OCI-M2 (cell line): Measurements from ENCODE around the gene RPTOR.

Source experiments
- DNase-seq: peaks from one replicate; lab custom pipeline; 2025; ENCODE audit not compliant: unreplicated experiment; lab: John Stamatoyannopoulos, UW

RPTOR gene

DNA sequence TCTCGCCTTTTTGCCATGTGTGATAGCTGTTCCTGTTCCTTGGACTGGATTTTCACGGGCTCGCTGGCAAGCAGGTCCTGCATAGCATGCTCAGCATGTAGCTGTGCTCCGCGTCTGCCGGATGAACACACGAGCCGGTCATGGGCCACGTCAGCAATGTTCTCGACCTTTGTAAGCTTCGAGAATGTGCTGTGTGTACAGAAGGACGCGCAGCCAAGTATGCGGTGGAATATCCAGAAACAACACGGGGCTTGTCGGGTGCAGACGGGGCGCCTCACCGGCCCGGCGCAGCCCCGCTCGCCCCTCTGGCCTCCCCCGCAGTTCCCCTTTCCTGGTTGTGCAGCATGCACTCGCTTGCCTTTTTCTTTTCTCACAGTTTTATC is 42.2 kb downstream of the RPTOR start:
- DNase-seq: no peak

DNA sequence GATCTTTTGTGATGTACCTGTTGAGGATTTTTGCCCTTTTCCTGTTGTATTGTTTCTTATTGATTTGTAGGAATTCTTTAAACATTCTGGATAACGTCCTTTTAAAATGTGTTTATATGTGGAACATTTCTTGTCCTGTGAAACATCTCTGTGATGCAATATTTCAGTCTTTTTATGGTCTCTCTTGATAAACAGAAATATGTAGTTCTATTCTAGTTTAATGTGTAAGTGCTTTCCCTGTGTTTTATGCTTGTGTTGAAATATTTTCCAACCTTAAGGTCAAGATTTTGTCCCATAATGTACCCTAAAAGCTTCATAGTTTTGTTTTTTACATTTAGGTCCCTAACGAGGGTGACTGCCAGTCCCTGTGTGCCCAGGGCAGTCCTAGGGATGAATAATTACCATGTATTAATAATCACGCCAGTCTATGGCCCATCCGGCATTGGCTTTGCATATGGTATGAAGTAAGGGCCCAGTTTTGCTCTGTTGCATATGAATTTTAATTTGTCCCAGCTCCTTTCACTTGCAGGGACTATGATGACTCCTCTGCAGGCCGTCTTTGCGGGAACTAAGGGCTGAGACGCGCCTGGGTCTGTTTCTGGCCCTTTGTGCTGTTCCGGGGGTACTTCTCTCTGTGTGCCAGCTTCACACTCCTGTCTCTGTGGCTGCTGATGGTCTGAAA is 44.2 kb downstream of the RPTOR start:
- no peak for DNase-seq

DNA sequence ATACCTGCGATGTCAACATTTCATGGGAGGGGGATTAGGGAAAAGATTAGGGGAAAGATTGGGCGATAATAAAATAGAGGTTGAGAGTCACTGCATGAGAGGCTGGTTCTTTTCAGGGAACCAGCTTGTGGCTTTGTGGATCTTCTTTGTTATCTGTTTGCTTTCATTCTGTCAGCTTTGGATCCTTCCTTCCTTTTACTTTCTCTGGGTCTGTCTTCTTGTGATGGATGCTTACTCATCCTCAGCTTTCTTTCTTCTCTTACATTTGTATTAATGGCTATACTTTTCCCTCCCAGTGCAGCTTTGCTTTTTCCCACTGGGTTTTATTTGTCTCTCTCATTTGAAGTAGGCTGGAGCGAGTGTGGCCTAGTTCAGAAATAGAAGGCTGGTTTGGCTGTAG is 47.1 kb downstream of the RPTOR start:
- DNase-seq: no peak

DNA sequence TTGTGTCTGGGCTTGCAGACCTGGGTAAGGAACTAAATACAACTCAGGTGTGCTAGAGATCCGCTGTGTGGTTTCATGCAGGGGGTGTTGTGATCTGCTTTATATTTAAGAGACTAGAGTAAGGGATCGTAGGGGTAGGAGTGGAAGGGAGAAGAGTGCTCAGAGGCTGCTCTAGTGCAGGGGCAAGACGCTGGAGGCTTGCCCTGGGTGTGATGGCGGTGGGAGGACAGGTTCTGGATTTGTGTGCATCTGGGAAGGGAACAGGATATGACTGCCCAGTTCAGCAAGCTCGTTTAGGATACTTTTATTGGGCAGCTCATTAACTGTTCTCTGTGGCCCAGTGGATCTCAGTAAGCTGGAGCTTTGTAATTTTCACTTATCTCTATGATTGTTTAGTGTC is 47.6 kb downstream of the RPTOR start:
- DNase-seq: no peak

DNA sequence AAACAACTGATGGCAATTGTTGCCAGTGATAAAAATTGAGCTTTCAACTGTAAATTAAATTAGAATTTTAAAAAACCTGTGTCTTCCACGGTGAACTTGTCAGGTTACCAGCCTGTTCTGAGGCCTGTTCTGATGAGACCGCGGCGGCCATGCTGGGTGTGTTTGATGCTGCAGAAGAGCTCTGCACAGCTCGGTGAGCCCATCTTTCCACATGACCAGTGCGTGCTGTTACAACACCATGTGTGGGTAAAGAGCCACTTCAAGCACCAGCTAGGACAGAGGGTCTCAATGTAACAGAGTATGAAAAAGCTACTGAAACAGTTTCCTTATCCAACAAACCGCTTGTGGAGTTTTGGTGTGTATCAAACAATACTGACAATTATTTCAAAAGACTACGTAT is 48.5 kb downstream of the RPTOR start:
- no peak for DNase-seq

DNA sequence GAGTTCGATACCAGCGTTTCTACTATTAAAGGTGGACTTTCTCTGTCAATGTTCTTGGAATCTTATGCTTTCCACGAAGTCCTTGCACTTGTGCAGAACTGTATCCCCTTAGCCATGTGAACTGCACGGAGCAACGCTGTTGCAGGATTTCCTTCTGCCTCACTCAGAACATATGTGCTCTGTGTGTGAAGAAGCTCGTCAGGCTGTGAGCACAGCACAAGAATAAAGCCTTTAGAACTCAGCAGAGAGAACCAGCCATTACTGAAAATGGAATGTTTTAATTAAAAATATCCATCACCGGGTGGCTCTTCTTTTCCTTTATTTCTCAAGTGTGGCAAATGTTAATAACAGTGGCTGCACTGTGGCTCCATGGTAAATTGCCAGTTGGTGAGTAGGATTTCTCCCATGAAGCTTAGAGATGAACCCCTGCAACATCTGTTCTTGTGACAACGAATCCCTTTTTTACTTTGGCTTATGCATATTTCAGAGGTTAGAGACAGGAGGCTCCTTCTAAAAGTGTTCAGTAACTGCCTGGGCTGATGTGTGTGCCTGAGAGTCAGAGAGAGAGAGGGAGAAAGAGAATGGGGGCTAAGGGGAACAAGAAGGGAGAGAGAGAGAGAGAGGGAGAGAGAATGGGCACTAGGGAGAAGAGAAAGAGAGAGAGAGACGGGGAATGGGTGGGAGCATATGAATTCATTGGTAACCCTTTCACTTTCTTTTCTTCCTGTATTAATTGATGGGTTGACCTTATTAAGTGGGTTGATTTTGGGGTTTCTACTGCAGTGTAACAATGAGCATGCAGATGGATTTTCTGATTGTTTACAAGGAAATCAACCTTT is 50.0 kb downstream of the RPTOR start:
- DNase-seq: no peak

DNA sequence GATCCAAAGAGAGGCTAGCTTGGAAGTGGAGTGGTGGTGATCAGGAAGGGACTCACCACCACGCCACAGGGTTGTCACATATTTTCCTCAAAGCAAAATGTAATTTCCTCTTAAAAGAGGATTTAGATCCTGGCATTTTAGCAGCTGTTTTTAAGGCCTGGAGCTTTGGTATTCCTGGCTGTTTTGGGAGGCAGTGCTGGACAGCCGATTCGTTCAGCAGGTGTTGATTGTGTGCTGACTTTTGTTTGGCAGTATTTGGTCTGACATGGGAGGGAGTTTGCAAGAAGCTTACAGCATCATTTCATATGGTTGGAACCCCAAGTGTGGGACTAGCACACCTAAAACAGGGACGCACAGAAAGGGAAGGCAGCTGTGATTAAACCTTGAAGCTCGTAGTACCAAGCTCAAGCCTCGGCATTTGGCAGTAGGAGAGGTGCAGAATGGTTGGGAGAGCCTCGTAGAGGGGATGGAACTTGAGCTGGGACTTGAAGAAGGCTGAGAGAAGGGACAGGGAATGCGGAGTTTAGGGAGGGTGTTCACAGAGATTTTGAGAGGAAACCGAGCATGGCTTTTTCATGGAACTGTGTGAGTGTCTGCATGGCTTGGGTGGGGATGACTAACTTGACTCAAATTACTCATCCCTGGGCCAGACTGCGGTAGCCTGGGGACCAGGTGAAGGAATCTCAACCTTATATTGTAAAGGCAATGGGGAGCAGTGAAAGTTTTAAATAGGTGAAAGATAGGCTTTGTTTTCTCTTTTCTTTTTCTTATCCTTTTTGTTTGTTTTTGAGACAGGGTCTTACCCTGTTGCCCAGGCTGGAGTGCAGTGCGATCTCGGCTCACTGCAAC is 52.3 kb downstream of the RPTOR start:
- DNase-seq: no peak

DNA sequence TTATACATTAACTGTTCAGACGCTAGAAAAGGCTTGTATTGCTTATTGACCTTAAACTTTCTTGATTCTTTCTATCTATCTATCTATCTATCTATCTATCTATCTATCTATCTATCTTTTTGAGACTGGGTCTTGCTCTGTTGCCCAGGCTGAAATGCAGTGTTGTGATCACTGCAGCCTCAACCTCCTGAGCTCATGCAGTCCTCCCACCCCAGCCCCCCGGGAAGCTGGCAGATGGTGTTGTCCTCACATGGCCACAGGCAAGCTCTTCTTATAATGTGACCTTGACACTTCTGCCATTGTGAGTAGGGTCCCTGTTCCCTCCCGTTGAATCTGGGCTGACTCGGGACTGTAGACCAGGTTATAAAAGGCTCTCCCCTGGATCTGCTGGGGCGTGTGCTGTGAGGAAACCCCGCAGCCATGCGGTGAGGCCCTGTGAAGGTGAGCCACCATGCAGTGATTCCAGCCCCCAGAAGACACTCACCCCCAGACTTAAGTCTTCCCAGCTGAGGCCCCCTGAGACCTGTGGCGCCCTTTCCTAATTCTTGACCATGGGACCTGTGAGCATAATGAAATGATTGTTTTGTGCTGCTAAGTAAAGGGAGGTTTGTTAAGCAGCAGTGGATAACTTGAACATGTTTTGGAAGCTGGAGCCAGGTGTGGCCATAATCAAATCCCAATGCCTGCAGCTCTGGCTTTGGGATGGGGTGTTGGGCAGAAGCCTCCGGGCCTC is 54.3 kb downstream of the RPTOR start:
- no peak for DNase-seq

DNA sequence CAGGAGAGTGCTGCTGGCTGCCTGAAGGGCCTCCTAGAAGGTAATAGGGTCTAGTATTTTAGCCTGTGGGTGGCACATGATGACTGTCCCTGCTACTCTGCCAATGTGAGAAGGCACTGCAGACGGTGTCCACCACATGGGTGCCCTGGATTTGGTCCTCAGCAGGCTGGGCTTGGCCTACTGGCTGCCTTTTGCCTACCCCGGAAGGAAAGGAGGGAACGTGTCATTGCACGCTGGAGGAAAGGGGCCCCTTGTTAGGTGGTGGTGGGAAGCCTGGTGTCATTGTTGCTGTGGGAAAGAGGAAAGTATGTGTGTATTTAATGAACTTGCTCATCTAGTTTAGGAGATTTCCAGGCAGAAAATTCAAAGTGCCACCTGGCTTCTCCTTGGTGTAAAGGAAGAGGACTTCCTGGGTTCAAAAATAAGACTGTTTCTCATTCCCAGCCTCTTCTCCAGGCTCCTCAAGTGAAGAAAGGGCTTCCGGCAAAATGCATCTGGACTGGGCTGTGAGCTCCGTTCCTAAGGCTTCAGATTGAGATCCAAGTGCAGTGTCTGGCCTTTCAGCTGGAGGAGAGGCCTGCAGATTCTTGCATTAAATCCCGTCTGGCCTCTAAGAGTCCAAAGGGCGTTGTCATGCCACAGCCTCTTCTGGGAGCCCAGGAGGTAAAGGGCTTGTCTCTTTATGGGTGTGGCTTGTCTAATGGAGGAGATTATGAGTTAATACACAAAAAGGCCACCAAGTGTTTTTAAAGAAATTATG is 55.1 kb downstream of the RPTOR start:
- no peak for DNase-seq

DNA sequence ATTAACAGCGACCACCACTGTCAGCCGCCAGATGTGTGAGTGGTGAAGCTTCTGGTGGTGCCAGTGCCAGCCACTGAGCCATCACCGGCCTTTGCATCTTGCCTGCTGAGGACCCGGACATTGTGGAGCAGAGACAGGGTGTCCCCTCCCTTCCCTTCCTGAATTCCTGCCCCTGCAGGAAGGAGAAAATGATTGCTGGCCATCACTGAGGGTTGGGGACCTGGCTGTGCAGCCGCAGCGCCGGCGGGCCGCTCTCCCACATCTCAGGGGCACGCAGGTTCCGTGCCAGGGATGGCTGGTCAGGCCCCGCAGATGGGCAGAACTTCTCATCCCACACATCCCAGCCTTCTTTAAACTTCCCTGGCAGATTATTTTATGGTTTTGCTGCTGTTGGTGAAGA is 56.5 kb downstream of the RPTOR start:
- no peak for DNase-seq

DNA sequence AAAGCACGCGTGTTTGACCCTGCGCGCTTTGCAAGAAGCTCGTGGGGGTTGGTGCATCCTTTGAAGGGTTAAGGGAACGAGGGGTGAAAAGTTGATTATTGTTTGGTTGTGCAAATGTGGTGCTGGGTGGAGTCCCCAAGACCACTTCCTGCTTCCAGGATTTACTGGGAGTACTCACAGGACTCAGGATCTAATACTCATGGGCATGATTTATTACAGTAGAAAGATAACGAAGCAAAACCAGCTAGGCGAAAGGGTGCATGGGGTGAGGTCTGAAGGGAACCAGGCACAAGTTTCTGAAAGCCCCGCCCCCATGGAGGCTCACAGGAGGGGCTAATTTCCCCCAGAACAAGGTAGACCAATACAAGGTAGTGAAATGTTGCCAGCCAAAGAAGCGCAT is 58.8 kb downstream of the RPTOR start:
- no peak for DNase-seq

DNA sequence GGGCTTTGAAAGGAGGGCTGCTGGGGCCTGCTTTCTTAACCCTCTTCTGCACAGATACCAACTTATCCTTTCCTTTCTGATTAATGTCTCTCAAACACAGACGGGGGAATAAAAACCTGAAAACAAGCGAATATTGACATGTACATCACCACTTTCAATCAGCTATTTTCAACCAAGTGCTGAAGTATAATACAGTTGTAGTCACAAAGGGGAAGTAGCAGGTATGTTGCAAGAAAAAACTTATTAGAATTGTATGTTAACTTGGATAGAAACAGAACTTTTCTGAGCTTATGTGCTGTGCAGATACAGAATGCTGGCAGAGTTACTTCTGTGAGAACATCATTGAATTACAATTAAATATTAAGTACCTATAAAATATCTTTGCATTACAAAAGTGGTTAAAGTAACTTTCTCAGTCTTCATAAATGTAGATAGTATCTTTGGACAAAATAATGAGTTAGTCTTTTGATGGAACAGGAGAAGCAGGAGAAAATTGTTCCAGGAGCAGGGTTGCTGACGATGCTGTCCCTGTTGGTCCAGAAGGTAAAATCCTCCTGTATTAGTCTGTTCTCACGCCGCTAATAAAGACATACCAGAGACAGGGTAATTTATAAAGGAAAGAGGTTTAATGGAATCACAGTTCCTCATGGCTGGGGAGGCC is 59.5 kb downstream of the RPTOR start:
- no peak for DNase-seq

DNA sequence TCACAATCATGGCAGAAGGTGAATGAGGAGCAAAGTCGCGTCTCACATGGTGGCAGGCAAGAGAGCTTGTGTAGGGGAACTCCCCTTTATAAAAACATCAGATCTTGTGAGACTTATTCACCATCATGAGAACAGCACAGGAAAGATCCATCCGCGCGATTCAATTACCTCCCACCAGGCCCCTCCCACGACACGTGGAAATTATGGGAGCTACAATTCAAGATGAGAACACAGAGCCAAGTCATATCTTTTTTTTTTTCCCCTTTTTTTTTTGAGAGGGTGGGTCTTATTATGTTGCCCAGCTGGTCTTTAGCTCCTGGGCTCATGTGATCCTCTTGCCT is 60.0 kb downstream of the RPTOR start:
- no peak for DNase-seq

DNA sequence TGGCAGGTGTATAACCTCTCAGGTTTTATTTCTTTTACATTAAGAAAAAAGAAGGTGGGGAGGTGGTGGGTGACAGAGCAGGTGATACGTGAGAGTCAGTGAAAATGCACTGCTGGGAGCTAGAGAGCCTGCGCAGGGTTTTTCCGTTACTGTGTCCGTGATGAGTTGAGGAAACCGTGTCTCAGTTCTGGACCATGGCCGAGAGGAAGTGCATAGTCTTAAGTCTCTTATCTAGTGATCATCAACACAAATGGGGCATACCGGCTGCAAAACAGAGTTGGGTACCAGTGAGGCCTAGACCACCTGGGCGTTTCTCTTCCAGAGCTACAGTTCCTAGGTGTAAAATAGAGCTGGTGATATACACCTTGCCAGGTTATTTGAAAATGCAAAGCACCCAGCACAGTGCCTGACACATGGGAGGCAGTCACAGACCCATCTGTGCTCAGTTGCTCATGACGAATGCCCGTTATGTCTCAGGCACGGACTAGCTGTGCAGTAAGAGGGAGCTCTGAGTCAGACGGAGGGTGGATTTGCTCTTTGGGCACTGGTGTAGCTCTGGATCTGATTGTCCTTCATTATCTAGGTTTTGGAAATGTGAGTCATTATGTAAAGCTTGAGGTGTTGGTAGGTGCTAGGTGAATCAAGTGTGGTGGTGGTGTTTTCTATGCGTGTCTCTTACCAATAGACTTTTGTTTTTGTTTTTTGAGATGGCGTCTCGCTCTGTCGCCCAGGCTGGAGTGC is 60.9 kb downstream of the RPTOR start:
- DNase-seq: no peak

DNA sequence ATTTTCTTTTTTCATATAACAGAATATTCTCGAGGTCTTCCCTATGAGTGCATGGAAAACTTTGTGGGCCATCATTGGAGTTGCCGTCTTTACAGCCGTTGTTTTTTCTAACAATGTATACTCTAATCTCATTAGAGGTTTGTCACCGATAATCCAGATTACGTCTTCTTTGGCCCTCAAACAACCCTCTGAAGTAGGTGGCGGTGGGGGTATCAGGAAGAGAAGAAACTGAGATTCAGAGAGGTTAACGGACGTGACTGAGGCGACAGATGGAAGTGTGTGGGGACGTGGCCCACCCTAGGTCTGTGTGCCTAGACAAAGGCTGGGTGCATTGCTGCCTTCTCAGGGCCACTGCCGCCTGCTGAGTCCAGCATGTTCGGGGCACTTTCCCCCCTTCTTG is 63.7 kb downstream of the RPTOR start:
- DNase-seq: no peak

DNA sequence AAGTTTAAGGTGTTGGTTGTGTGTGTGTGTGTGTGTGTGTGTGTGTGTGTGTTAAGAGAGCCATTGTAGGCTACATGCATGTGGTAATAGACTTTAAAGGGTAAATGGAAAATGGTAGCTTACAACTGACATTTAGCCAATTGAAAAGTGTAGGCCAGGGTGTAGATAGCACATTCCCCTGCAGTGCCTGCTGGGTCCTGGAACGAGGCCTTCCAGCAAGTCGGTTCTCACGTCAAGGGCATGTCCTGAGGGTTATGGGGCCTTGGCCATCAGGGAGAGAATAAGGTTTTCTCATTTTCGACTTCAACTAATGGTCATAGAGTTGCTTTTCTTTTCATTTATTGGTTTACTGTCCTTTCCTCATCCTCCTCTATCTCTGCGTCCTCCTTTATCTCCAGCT is 65.1 kb downstream of the RPTOR start:
- DNase-seq: no peak

DNA sequence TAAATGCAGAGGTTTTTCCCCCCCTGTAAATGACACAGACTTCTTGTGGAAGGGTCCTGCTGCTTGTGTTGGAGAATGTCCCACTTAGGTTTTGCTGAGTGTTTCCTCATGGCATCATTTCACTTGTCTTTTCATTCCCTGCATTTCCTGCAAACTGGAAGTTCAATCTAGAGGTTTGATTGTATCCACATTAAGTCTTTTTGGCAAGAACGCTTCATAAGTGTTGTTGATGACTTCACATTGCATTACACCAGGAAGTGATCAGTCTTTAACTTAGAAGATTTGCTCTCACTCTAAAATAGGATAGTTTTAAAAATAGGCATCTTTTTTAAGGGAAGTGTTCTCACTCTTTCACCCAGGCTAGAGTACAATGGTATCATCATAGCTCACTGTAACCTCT is 67.2 kb downstream of the RPTOR start:
- DNase-seq: no peak

DNA sequence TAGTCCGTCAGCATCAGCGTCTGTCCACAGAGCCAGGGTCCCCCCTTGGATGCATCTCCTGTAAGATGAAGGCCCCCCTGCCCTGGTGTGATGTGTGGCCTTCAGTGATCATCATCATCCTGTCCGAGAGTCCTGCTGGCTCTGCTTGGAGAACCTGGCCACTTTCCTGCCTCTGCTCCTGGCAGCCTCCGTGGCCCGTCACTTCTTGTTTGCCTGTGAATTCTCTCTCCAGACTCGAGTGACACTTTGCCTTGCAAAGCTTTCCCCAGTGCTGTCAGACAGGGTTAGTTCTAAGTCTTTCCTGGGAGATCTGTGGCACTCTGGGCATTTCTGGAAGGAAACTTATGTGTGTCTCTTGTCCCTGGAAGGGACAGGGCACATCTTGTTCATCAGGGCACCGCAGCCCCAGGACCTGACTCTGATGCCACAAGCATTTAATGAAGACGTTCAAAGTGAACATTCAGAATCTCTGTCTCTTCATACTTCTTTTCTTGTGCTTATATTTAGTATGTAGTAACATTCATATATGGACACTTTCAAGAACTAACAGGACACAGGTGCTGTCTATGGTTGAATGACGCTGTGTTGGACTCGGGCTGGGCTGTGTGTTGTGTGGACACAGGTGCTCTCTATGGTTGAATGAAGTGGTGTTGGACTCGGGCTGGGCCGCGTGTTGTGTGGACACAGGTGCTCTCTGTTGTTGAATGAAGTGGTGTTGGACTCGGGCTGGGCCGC is 68.5 kb downstream of the RPTOR start:
- no peak for DNase-seq

DNA sequence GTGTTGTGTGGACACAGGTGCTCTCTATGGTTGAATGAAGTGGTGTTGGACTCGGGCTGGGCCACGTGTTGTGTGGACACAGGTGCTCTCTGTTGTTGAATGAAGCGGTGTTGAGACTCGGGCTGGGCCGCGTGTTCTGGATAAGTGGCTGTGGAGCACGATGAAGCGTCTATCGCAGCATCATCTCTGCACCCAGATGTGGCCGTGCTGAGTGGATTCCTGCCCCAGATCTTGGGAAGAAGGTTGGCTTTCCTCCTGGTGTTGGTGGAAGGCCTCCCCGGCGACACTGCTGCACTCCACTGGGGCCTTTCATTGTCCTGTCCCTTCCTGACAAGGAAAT is 69.1 kb downstream of the RPTOR start:
- no peak for DNase-seq
